GM19438 (cell line): ENCODE data around the gene RUFY1.

Experiments
- ATAC-seq: cut with Tn5 transposase; IDR thresholded peaks from one replicate; pipeline ENCODE4 v1.9.1; 2021; ENCODE audit warnings: low read depth; ENCODE audit not compliant: unreplicated experiment

RUFY1 gene

DNA sequence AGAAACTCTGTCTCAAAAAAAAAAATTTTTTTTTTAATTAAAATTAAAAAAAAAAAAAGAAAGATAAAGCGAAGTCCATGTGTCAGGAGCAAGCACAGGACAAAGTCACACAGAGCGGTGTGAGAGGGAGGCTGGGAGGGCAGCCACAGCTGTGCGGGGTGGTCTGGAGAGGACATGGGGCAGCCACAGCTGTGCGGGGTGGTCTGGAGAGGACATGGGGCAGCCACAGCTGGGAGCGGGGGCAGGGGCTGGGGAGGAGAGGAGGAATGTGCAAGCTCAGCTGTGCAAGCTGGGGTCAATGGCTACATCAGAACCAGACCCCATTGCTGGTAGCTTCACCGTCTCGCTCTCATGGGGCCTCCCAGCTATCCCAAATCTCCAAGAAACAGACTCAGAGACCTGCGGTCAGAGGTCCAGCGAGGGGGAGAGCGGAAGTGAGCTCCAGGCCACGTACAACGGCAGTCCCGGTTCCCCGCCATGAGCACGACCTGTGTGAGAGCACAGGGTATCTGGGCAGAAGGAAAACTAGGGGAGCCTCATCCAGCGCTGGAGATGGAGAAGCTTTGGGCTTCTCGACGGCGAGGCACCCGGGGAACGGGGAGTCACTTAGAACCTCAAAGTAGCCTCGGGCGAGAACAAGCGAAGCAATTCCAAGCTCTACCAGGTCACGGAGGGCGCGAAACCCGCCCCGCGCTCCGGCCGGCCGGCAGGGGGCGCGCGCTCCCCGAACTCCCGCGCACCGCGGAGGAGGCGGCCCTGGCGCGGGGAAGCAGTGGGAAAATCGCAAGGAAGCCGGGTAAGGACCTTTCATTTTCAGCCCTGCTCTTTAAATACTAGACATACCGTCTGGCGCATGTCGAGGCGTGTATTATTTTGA lies 107.2 kb downstream of the RUFY1 start:
- ATAC-seq: peak; percentile 87

- ATAC-seq: peak; percentile 61
Observed at GRCh38 chr5:179658179-179658856, 108.0 kb downstream of the RUFY1 start.
